ENCODE data around the gene TRAPPC2L. TPM values are rescaled to one million over a fixed set of nuclear protein-coding genes. Genes with fewer than 3 reads are reported as not detected.

Gene TRAPPC2L
- total RNA-seq, 6 experiments from 2014 or later: 58.0 to 75.9 (median 65.6) TPM

DNA sequence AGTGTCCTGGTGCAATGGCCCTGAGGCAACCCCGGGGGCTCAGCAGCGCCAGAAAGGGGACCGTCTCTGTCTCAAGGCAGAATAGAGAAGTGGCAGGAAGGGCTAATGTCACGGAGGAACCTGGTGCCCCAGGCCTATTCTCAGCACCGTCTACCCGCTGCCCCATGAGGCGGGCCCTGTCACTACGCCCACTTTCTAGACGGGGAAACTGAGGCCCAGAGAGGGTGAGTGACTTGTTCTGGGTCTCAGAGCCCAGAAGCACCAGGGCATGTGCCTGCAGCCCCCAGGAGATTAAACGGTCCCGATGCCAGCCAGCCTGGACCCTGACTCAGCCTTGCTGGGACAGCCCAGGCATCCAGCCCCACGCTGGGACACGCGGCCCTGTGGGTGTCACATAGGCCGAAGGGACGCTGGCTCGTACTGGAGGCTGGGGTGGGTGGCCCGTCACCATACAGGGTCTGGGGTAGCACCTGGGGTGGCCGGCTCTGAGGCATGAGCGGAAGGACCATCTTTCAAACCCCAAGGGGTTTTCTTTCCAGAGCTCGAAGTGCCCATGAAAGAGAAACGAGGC is 49.7 kb downstream of the TRAPPC2L start:
- TF ChIP-seq, protein P1, sequence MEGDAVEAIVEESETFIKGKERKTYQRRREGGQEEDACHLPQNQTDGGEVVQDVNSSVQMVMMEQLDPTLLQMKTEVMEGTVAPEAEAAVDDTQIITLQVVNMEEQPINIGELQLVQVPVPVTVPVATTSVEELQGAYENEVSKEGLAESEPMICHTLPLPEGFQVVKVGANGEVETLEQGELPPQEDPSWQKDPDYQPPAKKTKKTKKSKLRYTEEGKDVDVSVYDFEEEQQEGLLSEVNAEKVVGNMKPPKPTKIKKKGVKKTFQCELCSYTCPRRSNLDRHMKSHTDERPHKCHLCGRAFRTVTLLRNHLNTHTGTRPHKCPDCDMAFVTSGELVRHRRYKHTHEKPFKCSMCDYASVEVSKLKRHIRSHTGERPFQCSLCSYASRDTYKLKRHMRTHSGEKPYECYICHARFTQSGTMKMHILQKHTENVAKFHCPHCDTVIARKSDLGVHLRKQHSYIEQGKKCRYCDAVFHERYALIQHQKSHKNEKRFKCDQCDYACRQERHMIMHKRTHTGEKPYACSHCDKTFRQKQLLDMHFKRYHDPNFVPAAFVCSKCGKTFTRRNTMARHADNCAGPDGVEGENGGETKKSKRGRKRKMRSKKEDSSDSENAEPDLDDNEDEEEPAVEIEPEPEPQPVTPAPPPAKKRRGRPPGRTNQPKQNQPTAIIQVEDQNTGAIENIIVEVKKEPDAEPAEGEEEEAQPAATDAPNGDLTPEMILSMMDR (IDR thresholded peaks at IDR 0.05): peak; percentile 29
- Mint-ChIP-seq H3K4me1 (ENCODE audit: low read depth) (peaks cover 5% of the 10 kb centered on the region; the same call in 1 of the 2 replicates), H3K27ac (no peak overlapping the region), H3K9me3 (no peaks in the 10 kb centered on the region), H3K4me3 (no peak overlapping the region), H3K27me3 (ENCODE audit: insufficient read depth) (peaks cover 12% of the 10 kb centered on the region), H3K36me3 (ENCODE audit: low read depth) (no peaks in the 10 kb centered on the region)
- no peak for DNase-seq

DNA sequence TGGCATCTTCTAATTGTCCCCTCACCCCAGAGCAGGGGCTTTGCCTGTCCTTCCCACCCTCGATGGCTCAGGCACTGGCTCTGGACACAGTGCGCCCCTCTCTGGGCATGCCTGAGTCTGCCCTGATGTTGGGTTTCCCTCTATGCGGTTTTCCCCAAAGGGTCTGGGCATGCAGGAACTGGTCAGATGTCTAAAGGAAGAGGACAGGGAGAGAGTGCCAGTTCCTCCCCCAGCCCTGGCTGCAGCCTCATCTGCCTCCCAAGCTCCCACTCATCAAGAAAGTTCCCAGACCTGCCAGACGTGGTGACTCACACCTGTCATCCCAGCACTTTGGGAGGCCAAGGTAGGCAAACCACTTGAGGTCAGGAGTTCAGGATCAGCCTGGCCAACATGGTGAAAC is 50.8 kb downstream of the TRAPPC2L start:
- no peak overlapping the region for H3K27ac Mint-ChIP-seq
- H3K4me1 Mint-ChIP-seq (ENCODE audit: low read depth): peaks cover 5% of the 10 kb centered on the region; the same call in 1 of the 2 replicates

DNA sequence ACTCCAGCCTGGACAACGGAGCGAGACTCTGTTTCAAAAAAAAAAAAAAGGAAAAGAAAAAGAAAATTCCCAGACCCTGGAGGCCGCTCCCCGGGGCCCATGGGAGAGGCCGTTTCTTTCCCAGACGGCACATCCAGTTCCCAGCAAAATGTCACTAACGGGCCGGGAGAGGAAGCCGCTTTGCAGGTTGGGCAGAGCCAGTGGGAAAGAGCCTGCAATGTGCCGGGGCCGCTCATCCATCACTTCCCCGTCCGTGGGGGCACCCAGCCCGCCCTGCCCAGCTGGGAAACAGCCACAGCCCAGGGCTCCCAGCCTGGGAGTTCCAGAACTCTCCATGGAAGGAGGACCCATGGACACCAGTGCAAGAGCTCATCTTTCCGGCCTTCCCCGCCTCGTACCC is 51.4 kb downstream of the TRAPPC2L start:
- Mint-ChIP-seq H3K9me3 (no peaks in the 10 kb centered on the region), H3K4me1 (ENCODE audit: low read depth) (peaks cover 5% of the 10 kb centered on the region; the same call in 1 of the 2 replicates), H3K27me3 (ENCODE audit: insufficient read depth) (peaks cover 12% of the 10 kb centered on the region), H3K36me3 (ENCODE audit: low read depth) (no peaks in the 10 kb centered on the region), H3K4me3 (no peak overlapping the region), H3K27ac (no peak overlapping the region)
- DNase-seq: no peak
- TF ChIP-seq, protein P1 (IDR thresholded peaks at IDR 0.05): no peak

More for the DNA sequence above, 50.8 kb downstream of the TRAPPC2L start:
- no peaks in the 10 kb centered on the region for H3K9me3 Mint-ChIP-seq
- TF ChIP-seq, protein P1 (IDR thresholded peaks at IDR 0.05): no peak
- no peaks in the 10 kb centered on the region for H3K36me3 Mint-ChIP-seq (ENCODE audit: low read depth)
- H3K27me3 Mint-ChIP-seq (ENCODE audit: insufficient read depth): peaks cover 12% of the 10 kb centered on the region
- peak; percentile 17 for DNase-seq
- no peak overlapping the region for H3K4me3 Mint-ChIP-seq

DNA sequence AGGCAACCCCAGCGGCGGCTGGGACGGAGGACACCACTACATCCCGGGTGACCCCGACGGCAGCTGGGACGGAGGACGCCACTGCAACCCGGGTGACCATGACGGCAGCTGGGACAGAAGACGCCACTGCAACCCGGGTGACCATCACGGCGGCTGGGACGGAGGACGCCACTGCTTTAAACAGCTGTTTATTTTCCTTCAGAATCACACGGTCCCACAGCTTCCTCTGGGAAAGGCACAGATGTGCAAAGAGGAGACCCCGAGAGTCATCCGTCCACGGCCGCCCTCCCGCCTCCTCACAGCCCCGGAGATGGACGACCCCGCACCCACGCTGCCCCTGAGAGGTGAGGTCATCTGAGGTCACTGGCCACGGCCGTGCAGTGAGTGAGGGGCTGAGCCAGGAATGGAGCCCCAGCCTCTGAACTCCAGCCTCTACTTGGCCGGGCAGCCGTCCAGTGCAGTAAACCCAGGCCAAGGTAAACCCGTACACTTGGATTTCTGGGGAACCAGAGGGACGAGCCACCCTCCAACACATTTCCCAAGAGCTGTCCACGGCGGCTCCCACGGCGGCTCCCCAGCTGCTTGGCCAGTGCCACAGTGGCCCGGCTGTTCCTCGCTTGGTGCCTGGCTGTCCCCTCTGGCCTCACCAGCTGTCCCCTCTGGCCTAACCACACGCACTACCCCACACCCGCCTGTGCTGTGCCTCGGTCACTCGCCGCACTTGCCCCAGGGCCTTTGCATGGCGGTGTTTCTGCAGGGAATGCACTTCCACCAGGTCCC is 52.7 kb downstream of the TRAPPC2L start:
- TF ChIP-seq, protein P1 (IDR thresholded peaks at IDR 0.05): no peak
- Mint-ChIP-seq H3K27me3 (ENCODE audit: insufficient read depth) (peaks cover 12% of the 10 kb centered on the region), H3K4me3 (no peak overlapping the region), H3K9me3 (peaks cover 7% of the 10 kb centered on the region; the same call in 1 of the 2 replicates), H3K4me1 (ENCODE audit: low read depth) (peaks cover 5% of the 10 kb centered on the region; the same call in 1 of the 2 replicates), H3K36me3 (ENCODE audit: low read depth) (no peaks in the 10 kb centered on the region), H3K27ac (no peak overlapping the region)
- DNase-seq: no peak

DNA sequence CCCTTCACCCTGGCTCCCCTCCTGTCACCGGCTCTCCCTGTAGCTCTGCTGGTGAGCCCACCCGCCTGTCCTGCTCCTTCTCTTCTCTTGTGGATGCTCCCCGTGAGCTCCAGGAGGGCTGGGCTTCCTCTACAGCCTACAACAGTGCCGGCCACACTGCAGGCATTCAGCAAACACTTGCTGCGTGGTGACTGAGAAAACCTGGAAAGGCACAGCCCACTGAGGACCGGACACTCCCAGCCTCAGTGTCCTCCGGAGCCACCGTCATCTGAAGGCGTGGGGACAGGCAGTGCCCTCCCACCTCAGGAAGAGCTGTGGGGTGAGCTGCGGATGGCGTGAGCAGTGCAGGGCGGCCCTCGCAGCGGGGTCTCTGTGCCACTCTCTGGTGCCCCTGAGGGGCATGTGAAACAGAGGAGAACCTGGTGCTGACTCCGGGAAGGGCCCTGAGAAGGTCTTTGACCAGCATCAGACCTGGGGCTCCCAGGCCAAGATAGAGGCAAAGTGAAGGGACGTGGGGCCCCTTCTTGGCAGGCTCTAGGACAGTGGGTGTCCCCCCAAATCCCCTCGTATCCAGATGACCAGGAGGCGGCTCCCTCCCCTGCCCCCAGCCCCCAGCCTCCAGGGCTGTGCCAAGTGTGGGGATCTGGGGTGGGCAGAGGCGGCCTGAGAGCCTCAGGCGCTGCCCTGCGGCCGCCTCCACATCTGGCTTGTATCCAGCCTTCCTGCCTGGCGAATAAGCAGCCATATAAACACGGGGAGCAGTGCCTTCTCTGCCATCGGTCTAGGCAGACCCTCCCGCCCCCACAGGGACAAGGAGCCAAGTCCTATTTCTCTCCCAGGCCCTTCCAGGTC is 53.6 kb downstream of the TRAPPC2L start:
- no peak for DNase-seq
- Mint-ChIP-seq H3K27me3 (ENCODE audit: insufficient read depth) (peaks cover 12% of the 10 kb centered on the region), H3K9me3 (peaks cover 7% of the 10 kb centered on the region; the same call in 1 of the 2 replicates), H3K27ac (no peak overlapping the region), H3K4me3 (no peak overlapping the region), H3K4me1 (ENCODE audit: low read depth) (peaks cover 5% of the 10 kb centered on the region; the same call in 1 of the 2 replicates), H3K36me3 (ENCODE audit: low read depth) (no peaks in the 10 kb centered on the region)
- TF ChIP-seq, protein P1 (IDR thresholded peaks at IDR 0.05): no peak
